CD4-positive, CD25-positive, alpha-beta regulatory T cell (primary cell): ENCODE results near the gene ACAT2. TPM values are rescaled to one million over a fixed set of nuclear protein-coding genes. Genes with fewer than 3 reads are reported as not detected.

Experiments
- ATAC-seq, 2 donors: fragments of 150-1000 bp; cut with Tn5 transposase; one replicate each; pipeline ENCODE4 v1.10.0; 2021; ENCODE audit warnings: low read depth in 2 of 2, moderate number of reproducible peaks in 2 of 2, moderate library complexity in 1 of 2
- DNase-seq, 3 donors: peaks; one replicate each; pipeline versions ENCODE4 v3.0.0 to v3.0.0-alpha.2; 2012 to 2022; ENCODE audit warnings: mixed read lengths in 1 of 3
- H3K27ac ChIP-seq: one replicate; pipeline ENCODE4 v1.7.0; 2013; ENCODE audit warnings: mild to moderate bottlenecking, low read length; ENCODE audit not compliant: insufficient read depth, poor library complexity, severe bottlenecking
- H3K27me3 ChIP-seq: one replicate; pipeline ENCODE4 v1.7.0; 2013; ENCODE audit warnings: low read length; ENCODE audit not compliant: control insufficient read depth, insufficient read depth
- H3K36me3 ChIP-seq: one replicate; pipeline ENCODE4 v1.7.0; 2013; ENCODE audit warnings: mild to moderate bottlenecking, low read length, moderate library complexity; ENCODE audit not compliant: control insufficient read depth, insufficient read depth
- H3K4me1 ChIP-seq: 2 replicates; pipeline ENCODE4 v1.7.0; 2013; ENCODE audit warnings: mild to moderate bottlenecking, low read length; ENCODE audit not compliant: insufficient read depth, control insufficient read depth, poor library complexity, severe bottlenecking
- H3K4me3 ChIP-seq: one replicate; pipeline ENCODE4 v1.7.0; 2013; ENCODE audit warnings: low read depth, mild to moderate bottlenecking, low read length, moderate library complexity
- H3K9me3 ChIP-seq, 2 experiments: 1 replicate in 1 of 2; 2 replicates in 1 of 2; pipeline ENCODE4 v1.7.0; 2013; ENCODE audit warnings: low read length in 2 of 2, mild to moderate bottlenecking in 1 of 2, moderate library complexity in 1 of 2; ENCODE audit not compliant: control insufficient read depth in 2 of 2
- H3K27ac Mint-ChIP-seq, 3 donors: one replicate each; pipeline ENCODE4 v1.8.0; 2020 to 2022; ENCODE audit warnings: mild to moderate bottlenecking in 3 of 3, mixed read lengths in 3 of 3, moderate library complexity in 2 of 3
- H3K27me3 Mint-ChIP-seq: one replicate; pipeline ENCODE4 v1.8.0; 2022; ENCODE audit warnings: mild to moderate bottlenecking, mixed read lengths
- H3K36me3 Mint-ChIP-seq: one replicate; pipeline ENCODE4 v1.8.0; 2020; ENCODE audit warnings: mixed read lengths
- H3K4me1 Mint-ChIP-seq, 4 donors: one replicate each; pipeline ENCODE4 v1.8.0; 2020 to 2022; ENCODE audit warnings: mixed read lengths in 4 of 4, mild to moderate bottlenecking in 1 of 4
- H3K4me3 Mint-ChIP-seq, 4 donors: one replicate each; pipeline ENCODE4 v1.8.0; 2020 to 2022; ENCODE audit warnings: mild to moderate bottlenecking in 4 of 4, mixed read lengths in 4 of 4, moderate library complexity in 3 of 4
- H3K9me3 Mint-ChIP-seq, 7 donors: one replicate each; pipeline ENCODE4 v1.8.0; 2020 to 2022; ENCODE audit warnings: mixed read lengths in 7 of 7, mild to moderate bottlenecking in 3 of 7, moderate library complexity in 2 of 7
- polyA plus RNA-seq, 4 donors: library from polyadenylated mRNA; unstranded; fragments of 300-500 nt; fragmentation: Illumina TruSeq; gene quantifications; one replicate each; pipeline ENCODE4 v1.2.3, GENCODE V29; 2021
- total RNA-seq: library from RNA; stranded (reverse); gene quantifications from one replicate; pipeline ENCODE4 v1.2.3, GENCODE V29; 2022

The ACAT2 gene
- total and polyA plus RNA-seq, 5 donors from 2014 or later, result 29.6 to 66.0 (median 46.1) TPM

DNA sequence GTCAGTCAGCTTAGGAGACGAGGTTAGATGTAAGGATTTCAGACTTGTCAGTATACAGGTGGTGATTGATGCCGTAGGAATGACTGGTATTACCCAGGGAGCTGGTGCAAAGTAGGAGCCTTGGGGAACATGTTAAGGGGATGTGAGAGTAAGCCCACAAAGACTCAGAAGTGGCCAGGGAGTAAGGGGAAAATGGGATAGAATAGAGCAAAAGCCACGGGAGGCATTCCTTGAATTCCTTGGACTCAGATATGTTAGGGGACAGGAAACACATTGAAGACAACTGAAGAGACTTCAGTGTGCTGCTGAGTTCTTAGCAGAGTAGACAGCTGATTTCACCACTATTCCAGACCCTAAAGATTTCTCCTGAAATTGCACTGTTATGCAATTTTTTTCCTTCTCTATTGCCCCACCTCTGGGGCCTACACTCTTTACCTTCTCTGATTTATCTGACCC, 1.2 kb upstream of the ACAT2 start:
- peaks cover 22% of the 10 kb centered on the region for H3K36me3 Mint-ChIP-seq
- H3K27ac ChIP-seq, result peak overlapping the region; percentile 98
- H3K27me3 Mint-ChIP-seq, result no peaks in the 10 kb centered on the region
- no peaks in the 10 kb centered on the region for H3K9me3 ChIP-seq
- peak overlapping the region; percentile 95 to 100 (median 97) for H3K4me3 Mint-ChIP-seq
- peak overlapping the region in 2 of 3 donors; percentile 97 to 98 for H3K27ac Mint-ChIP-seq
- H3K4me1 Mint-ChIP-seq, result peaks cover 7 to 41% (median 32%) of the 10 kb centered on the region in 4 donors
- no peaks in the 10 kb centered on the region for H3K27me3 ChIP-seq
- ATAC-seq (no peak), DNase-seq (no peak)
- peaks cover 16% of the 10 kb centered on the region for H3K4me1 ChIP-seq
- H3K4me3 ChIP-seq, result peak overlapping the region; percentile 77
- H3K36me3 ChIP-seq, result peaks cover 22% of the 10 kb centered on the region
- H3K9me3 Mint-ChIP-seq, result peaks cover 0 to 3% (median 0%) of the 10 kb centered on the region in 7 donors

DNA sequence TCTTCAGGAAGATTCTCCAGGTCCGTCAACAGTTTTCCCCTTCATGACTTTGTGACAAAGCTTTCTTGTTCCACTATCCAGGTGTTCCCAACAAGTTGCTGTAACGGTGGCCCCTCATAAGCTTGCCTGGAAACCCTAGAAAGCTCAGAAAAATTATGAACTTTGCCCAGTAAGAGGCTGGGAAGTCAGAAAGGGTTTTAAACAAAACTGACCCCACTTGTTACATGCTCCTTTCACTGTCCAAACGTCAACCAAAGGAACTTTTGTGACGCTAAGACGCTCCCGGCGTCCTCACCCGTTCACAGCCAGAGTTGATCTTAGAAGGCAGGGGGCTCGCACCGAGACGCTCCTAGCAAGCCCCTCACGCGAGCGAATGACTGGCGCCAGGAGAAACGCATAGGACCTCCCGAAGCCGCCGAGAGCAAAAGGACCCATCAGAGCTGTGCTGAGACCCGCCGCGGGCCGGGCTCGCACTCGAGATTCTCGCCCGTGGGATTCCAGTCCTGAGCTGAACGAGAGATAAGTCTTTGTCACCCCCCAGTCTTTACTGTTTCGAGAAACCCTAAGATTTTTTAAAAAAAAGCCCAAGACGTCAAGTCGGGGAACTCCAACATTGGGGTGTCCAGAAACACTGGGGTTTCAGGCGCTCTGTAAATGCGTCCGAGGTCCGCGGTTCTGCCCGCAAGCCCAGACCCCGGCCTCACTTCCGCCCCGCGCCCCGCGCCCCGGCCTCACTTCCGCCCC, 544 bp upstream of the ACAT2 start:
- Histone ChIP-seq H3K4me1 (peaks cover 16% of the 10 kb centered on the region), H3K27ac (peak overlapping the region; percentile 98), H3K27me3 (no peaks in the 10 kb centered on the region), H3K9me3 (no peaks in the 10 kb centered on the region), H3K36me3 (peaks cover 20% of the 10 kb centered on the region), H3K4me3 (peak overlapping the region; percentile 77)
- Mint-ChIP-seq H3K36me3 (peaks cover 18% of the 10 kb centered on the region), H3K4me1 (peaks cover 11 to 42% (median 29%) of the 10 kb centered on the region in 4 donors), H3K4me3 (peak overlapping the region; percentile 95 to 100 (median 97)), H3K27me3 (no peaks in the 10 kb centered on the region), H3K9me3 (peaks cover 0 to 3% (median 0%) of the 10 kb centered on the region in 7 donors), H3K27ac (peak overlapping the region; percentile 97 to 98 (median 97))
- ATAC-seq (no peak), DNase-seq (no peak)

GRCh38 chr6:159762681-159763293, 942 bp downstream of the ACAT2 start:
- H3K9me3 ChIP-seq, result no peaks in the 10 kb centered on the region
- peaks cover 16% of the 10 kb centered on the region for H3K4me1 ChIP-seq
- Mint-ChIP-seq H3K4me1 (peaks cover 11 to 42% (median 30%) of the 10 kb centered on the region in 4 donors), H3K27ac (peak overlapping the region; percentile 94 to 98 (median 97)), H3K36me3 (peaks cover 27% of the 10 kb centered on the region), H3K27me3 (no peaks in the 10 kb centered on the region), H3K9me3 (peaks cover 0 to 3% (median 0%) of the 10 kb centered on the region in 7 donors), H3K4me3 (peak overlapping the region; percentile 97 to 100 (median 98))
- no peak for ATAC-seq
- peak overlapping the region; percentile 98 for H3K27ac ChIP-seq
- no peaks in the 10 kb centered on the region for H3K27me3 ChIP-seq
- peaks cover 27% of the 10 kb centered on the region for H3K36me3 ChIP-seq
- DNase-seq, result peak in 2 of 3 donors; percentile 30 to 44
- H3K4me3 ChIP-seq, result peak overlapping the region; percentile 80

DNA sequence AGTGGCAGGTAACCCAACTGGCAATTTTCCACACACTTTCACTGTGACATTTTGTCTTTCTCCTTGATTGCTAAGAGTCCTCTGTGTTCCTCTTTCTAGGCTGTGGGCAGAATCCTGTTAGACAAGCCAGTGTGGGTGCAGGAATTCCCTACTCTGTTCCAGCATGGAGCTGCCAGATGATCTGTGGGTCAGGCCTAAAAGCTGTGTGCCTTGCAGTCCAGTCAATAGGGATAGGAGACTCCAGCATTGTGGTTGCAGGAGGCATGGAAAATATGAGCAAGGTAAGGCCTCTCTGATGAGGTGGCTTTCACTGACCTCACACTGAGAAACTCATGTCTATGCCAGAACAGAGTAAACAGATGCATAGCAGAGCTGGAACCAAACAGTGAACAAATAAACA, 5.1 kb downstream of the ACAT2 start:
- DNase-seq, result no peak
- H3K27ac Mint-ChIP-seq, result no peak overlapping the region
- Histone ChIP-seq H3K27ac (no peak overlapping the region), H3K4me1 (peaks cover 10% of the 10 kb centered on the region), H3K4me3 (no peak overlapping the region), H3K27me3 (no peaks in the 10 kb centered on the region), H3K9me3 (no peaks in the 10 kb centered on the region), H3K36me3 (peaks cover 37% of the 10 kb centered on the region)
- no peak for ATAC-seq
- peaks cover 4 to 23% (median 15%) of the 10 kb centered on the region in 4 donors for H3K4me1 Mint-ChIP-seq
- peaks cover 51% of the 10 kb centered on the region for H3K36me3 Mint-ChIP-seq
- H3K27me3 Mint-ChIP-seq, result no peaks in the 10 kb centered on the region
- peaks cover 0 to 6% (median 2%) of the 10 kb centered on the region in 7 donors for H3K9me3 Mint-ChIP-seq
- no peak overlapping the region for H3K4me3 Mint-ChIP-seq

GRCh38 chr6:159769470-159769869, 7.6 kb downstream of the ACAT2 start:
- H3K9me3 Mint-ChIP-seq, result peaks cover 0 to 6% (median 2%) of the 10 kb centered on the region in 7 donors
- Histone ChIP-seq H3K36me3 (peaks cover 39% of the 10 kb centered on the region), H3K4me3 (no peak overlapping the region), H3K27me3 (no peaks in the 10 kb centered on the region), H3K9me3 (no peaks in the 10 kb centered on the region), H3K4me1 (no peaks in the 10 kb centered on the region), H3K27ac (no peak overlapping the region)
- ATAC-seq (no peak), DNase-seq (no peak)
- H3K36me3 Mint-ChIP-seq, result peaks cover 51% of the 10 kb centered on the region
- no peaks in the 10 kb centered on the region for H3K27me3 Mint-ChIP-seq
- H3K4me3 Mint-ChIP-seq, result no peak overlapping the region
- peaks cover 0 to 15% (median 7%) of the 10 kb centered on the region in 4 donors for H3K4me1 Mint-ChIP-seq
- no peak overlapping the region for H3K27ac Mint-ChIP-seq

DNA sequence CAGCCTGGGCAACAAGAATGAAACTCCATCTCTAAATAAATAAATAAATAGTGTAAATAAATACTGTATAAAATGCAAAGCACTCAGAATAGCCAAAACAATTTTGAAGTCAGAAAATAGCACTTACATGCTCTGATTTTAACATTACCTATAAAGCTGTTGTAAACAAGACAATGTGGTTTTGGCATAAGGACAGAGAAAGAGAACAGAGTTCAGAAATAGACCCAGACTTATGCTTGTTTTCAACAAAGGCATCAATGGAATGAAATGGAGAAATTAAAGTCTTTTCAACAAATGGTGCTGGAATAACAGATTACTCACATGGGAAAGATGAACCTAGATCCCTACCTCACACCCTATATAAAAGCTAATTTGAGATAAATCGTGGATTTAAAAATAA, 10.4 kb downstream of the ACAT2 start:
- Mint-ChIP-seq H3K4me1 (peaks cover 0 to 11% (median 0%) of the 10 kb centered on the region in 4 donors), H3K27me3 (no peaks in the 10 kb centered on the region), H3K4me3 (peak overlapping the region in 1 of 4 donors; percentile 32), H3K27ac (no peak overlapping the region), H3K36me3 (peaks cover 55% of the 10 kb centered on the region), H3K9me3 (peaks cover 0 to 6% (median 2%) of the 10 kb centered on the region in 7 donors)
- DNase-seq (no peak), ATAC-seq (no peak)
- Histone ChIP-seq H3K4me1 (no peaks in the 10 kb centered on the region), H3K9me3 (no peaks in the 10 kb centered on the region), H3K36me3 (peaks cover 46% of the 10 kb centered on the region), H3K4me3 (no peak overlapping the region), H3K27me3 (no peaks in the 10 kb centered on the region), H3K27ac (no peak overlapping the region)

GRCh38 chr6:159777240-159777904, 15.5 kb downstream of the ACAT2 start:
- peaks cover 59% of the 10 kb centered on the region for H3K36me3 Mint-ChIP-seq
- peak overlapping the region in 2 of 3 donors; percentile 20 to 60 for H3K27ac Mint-ChIP-seq
- H3K27me3 Mint-ChIP-seq, result no peaks in the 10 kb centered on the region
- Histone ChIP-seq H3K4me1 (peaks cover under 1% of the 10 kb centered on the region), H3K4me3 (no peak overlapping the region), H3K36me3 (peaks cover 74% of the 10 kb centered on the region), H3K27ac (no peak overlapping the region), H3K27me3 (no peaks in the 10 kb centered on the region), H3K9me3 (no peaks in the 10 kb centered on the region)
- peaks cover 5 to 8% (median 7%) of the 10 kb centered on the region in 4 donors for H3K4me1 Mint-ChIP-seq
- H3K4me3 Mint-ChIP-seq, result no peak overlapping the region
- ATAC-seq, result no peak
- DNase-seq, result no peak
- H3K9me3 Mint-ChIP-seq, result no peaks in the 10 kb centered on the region
